Ishikawa (cell line): ENCODE results near the gene HYCC2.

Experiments
- CEBPB ChIP-seq: IDR thresholded peaks from 2 replicates; pipeline ENCODE4 v1.6.1; 2012
- CREB1 ChIP-seq: IDR thresholded peaks from 2 replicates; pipeline ENCODE4 v1.6.1; 2012; ENCODE audit warnings: low read depth
- EGR1 ChIP-seq: IDR thresholded peaks from 2 replicates; pipeline ENCODE4 v1.6.1; 2012
- EP300 ChIP-seq: IDR thresholded peaks from 2 replicates; pipeline ENCODE4 v1.6.1; 2012; ENCODE audit warnings: borderline replicate concordance
- FOXM1 ChIP-seq: IDR thresholded peaks from 2 replicates; pipeline ENCODE4 v1.6.1; 2012; ENCODE audit warnings: low read depth, borderline replicate concordance
- NFIC ChIP-seq: IDR thresholded peaks from 2 replicates; pipeline ENCODE4 v1.6.1; 2012
- RAD21 ChIP-seq: IDR thresholded peaks from 2 replicates; pipeline ENCODE4 v1.6.1; 2012; ENCODE audit warnings: low read depth
- TAF1 ChIP-seq: IDR thresholded peaks from 2 replicates; pipeline ENCODE4 v1.6.1; 2012; ENCODE audit warnings: low read depth, mild to moderate bottlenecking
- TCF12 ChIP-seq: IDR thresholded peaks from 2 replicates; pipeline ENCODE4 v1.6.1; 2012; ENCODE audit warnings: low read depth
- TEAD4 ChIP-seq: IDR thresholded peaks from 2 replicates; pipeline ENCODE4 v1.6.1; 2012
- YY1 ChIP-seq: IDR thresholded peaks from 2 replicates; pipeline ENCODE4 v1.6.1; 2012; ENCODE audit warnings: low read depth
- ZBTB7A ChIP-seq: IDR thresholded peaks from 2 replicates; pipeline ENCODE4 v1.6.1; 2012; ENCODE audit warnings: low read depth
- TF ChIP-seq, protein P1 (sequence below): IDR thresholded peaks from 2 replicates; pipeline ENCODE4 v1.6.1; 2012
- TF ChIP-seq, protein P2 (sequence below): IDR thresholded peaks from 2 replicates; pipeline ENCODE4 v1.6.1; 2012; ENCODE audit warnings: low read depth, mild to moderate bottlenecking
- TF ChIP-seq, protein P3 (sequence below): IDR thresholded peaks from 2 replicates; pipeline ENCODE4 v1.6.1; 2012

Gene HYCC2

DNA sequence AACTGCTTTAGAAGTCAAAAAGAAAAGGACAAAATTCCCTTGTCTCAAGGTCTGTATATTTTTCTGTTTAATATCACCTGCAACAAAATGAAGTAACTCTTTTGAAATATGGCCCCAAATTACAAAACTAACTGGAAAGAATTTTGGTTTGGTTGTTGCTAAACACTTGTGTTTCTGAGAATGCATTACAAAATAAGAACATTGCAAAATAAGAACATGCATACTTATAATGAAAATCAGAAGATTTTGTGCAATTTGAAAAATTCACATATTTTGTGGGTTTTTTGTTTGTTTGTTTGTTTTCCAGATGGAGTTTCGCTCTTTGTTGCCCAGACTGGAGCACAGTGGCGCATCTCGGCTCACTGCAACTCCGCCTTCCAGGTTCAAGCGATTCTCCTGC, 22.1 kb upstream of the HYCC2 start:
- no peak for TF ChIP-seq ZBTB7A
- TF ChIP-seq EGR1 = no peak
- TF ChIP-seq TEAD4 = no peak
- TF ChIP-seq CREB1 = no peak
- TF ChIP-seq TAF1 = no peak
- no peak for TF ChIP-seq NFIC
- TF ChIP-seq, protein P1, sequence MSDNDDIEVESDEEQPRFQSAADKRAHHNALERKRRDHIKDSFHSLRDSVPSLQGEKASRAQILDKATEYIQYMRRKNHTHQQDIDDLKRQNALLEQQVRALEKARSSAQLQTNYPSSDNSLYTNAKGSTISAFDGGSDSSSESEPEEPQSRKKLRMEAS = no peak
- no peak for TF ChIP-seq CEBPB

DNA sequence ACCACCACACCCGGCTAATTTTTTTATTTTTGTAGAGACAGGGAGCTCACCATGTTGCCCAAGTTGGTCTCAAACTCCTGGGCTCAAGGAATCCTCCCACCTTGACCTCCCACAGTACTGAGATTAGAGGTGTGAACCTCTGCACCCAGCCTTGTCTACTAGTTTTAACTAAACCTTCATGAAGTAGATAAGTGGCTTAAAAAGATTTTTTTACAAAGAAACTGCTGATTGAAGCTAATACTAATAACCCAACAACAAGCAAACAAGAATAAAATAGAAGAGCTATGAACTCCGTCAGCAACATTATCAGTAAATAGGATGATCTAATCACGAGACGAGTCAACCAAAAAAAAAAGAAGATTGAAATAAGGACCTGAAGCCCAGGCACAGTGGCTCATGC, 19.1 kb upstream of the HYCC2 start:
- TF ChIP-seq TCF12 (no peak), EGR1 (no peak), TEAD4 (no peak), EP300 (no peak), CREB1 (no peak), YY1 (no peak), FOXM1 (no peak), ZBTB7A (no peak), NFIC (no peak)
- TF ChIP-seq, protein P2, sequence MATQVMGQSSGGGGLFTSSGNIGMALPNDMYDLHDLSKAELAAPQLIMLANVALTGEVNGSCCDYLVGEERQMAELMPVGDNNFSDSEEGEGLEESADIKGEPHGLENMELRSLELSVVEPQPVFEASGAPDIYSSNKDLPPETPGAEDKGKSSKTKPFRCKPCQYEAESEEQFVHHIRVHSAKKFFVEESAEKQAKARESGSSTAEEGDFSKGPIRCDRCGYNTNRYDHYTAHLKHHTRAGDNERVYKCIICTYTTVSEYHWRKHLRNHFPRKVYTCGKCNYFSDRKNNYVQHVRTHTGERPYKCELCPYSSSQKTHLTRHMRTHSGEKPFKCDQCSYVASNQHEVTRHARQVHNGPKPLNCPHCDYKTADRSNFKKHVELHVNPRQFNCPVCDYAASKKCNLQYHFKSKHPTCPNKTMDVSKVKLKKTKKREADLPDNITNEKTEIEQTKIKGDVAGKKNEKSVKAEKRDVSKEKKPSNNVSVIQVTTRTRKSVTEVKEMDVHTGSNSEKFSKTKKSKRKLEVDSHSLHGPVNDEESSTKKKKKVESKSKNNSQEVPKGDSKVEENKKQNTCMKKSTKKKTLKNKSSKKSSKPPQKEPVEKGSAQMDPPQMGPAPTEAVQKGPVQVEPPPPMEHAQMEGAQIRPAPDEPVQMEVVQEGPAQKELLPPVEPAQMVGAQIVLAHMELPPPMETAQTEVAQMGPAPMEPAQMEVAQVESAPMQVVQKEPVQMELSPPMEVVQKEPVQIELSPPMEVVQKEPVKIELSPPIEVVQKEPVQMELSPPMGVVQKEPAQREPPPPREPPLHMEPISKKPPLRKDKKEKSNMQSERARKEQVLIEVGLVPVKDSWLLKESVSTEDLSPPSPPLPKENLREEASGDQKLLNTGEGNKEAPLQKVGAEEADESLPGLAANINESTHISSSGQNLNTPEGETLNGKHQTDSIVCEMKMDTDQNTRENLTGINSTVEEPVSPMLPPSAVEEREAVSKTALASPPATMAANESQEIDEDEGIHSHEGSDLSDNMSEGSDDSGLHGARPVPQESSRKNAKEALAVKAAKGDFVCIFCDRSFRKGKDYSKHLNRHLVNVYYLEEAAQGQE = no peak
- TF ChIP-seq, protein P1 = no peak
- TF ChIP-seq, protein P3, sequence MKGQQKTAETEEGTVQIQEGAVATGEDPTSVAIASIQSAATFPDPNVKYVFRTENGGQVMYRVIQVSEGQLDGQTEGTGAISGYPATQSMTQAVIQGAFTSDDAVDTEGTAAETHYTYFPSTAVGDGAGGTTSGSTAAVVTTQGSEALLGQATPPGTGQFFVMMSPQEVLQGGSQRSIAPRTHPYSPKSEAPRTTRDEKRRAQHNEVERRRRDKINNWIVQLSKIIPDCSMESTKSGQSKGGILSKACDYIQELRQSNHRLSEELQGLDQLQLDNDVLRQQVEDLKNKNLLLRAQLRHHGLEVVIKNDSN = no peak

DNA sequence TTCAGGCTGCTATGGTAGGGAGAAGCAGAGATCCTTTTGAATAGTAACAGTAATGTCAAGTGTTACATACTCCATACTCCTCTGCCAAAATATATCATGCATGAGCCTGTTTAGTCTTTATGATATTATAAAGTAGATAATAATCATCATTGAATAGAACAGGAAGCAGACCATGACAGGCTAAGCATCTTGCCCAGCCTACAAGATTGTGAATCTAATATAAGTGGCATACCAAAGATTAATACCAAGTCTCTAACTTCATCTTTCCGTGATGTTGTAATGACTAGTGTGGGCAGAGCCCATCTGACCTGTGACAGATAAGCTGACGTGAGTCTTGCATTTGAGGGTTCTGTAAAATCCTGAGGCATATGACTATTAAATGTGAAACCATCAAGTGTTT, 13.4 kb upstream of the HYCC2 start:
- no peak for TF ChIP-seq EP300
- TF ChIP-seq, protein P3 = no peak
- TF ChIP-seq TCF12 = no peak
- TF ChIP-seq YY1 = no peak
- TF ChIP-seq TEAD4 = no peak
- TF ChIP-seq, protein P1 = no peak
- TF ChIP-seq CEBPB = no peak
- no peak for TF ChIP-seq TAF1
- no peak for TF ChIP-seq CREB1
- TF ChIP-seq, protein P2 = no peak
- no peak for TF ChIP-seq RAD21

DNA sequence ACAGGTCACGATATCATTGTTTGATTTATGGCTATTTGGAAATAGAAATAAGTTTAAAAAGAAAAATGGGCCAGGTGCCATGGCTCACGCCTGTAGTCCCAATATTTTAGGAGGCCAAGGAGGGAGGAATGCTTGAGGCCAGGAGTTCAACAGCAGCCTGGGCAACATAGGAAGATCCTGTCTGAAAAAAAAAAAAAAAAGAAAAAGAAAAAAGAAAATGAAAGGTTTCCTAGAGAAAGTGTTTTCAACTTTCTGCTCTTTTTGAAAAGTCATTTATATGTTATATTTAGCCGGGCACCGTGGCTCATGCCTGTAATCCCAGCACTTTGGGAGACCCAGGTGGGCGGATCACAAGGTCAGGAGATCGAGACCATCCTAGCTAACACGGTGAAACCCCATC, 3.5 kb upstream of the HYCC2 start:
- TF ChIP-seq EP300 (no peak), TEAD4 (no peak), TCF12 (no peak), TAF1 (no peak), ZBTB7A (no peak), RAD21 (no peak)
- TF ChIP-seq, protein P3 = no peak

DNA sequence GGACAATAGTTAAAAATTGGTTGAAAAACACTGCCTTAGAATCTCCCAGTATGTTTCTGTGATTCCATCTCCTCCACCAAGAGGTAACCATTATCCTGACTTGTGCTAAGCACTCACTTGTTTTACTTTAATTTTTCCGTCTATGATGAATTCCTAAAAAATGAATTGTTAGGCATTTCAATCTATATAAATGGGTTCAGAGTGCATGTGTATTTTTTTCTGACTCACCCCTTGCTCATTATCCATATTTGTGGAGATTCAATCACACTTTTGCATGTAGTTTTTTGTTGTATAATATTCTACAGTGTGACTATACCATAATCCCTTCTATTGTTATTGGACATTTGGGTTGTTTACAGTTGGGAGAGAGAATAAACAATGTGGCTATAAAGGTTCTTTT, 1.6 kb upstream of the HYCC2 start:
- TF ChIP-seq CEBPB (no peak), TEAD4 (no peak), ZBTB7A (no peak), FOXM1 (no peak), TAF1 (no peak), RAD21 (no peak), CREB1 (no peak), NFIC (no peak), YY1 (no peak)
- TF ChIP-seq, protein P2 = no peak
- TF ChIP-seq, protein P1 = no peak
